HEK293 (cell line): ENCODE results near the gene ARHGEF7.

Experiments
- CTCF ChIA-PET: fragments of 350-600 bp; formaldehyde crosslinking; extraction: SDS; loops from one replicate; lab custom pipeline; 2021; ENCODE audit warnings: antibody characterized with exemption; lab: Yijun Ruan, JAX
- POLR2A ChIA-PET: fragments of 300-600 bp; formaldehyde crosslinking; extraction: SDS; loops from one replicate; lab custom pipeline; 2020; ENCODE audit warnings: antibody characterized with exemption, inconsistent platforms; lab: Yijun Ruan, JAX
- H3K27ac ChIP-seq: fragments of 200-500 bp; sonication (Bioruptor generic); 2 replicates; pipeline ENCODE4 v1.5.1; 2014; ENCODE audit warnings: low read depth, low read length, control low read depth, inconsistent platforms; ENCODE audit errors: extremely low read depth
- H3K36me3 ChIP-seq, 2 experiments: fragments of 200-500 bp in 1 of 2; sonication (Bioruptor generic) in 1 of 2; 1 replicate in 1 of 2; 2 replicates in 1 of 2; pipeline ENCODE4 v1.5.1; 2014 to 2017; ENCODE audit warnings: inconsistent platforms in 2 of 2, low read length in 2 of 2; ENCODE audit not compliant: control insufficient read depth in 2 of 2, insufficient read depth in 1 of 2
- H3K4me1 ChIP-seq: fragments of 200-500 bp; sonication (Bioruptor generic); 2 replicates; pipeline ENCODE4 v1.5.1; 2014; ENCODE audit warnings: mild to moderate bottlenecking, low read length, inconsistent platforms; ENCODE audit not compliant: control insufficient read depth, insufficient read depth
- H3K4me3 ChIP-seq: 2 replicates; pipeline ENCODE4 v1.5.1; 2011; ENCODE audit warnings: low read depth, mild to moderate bottlenecking, control low read depth, low read length, moderate library complexity
- H3K9me3 ChIP-seq: fragments of 200-500 bp; sonication (Bioruptor generic); 2 replicates; pipeline ENCODE4 v1.5.1; 2014; ENCODE audit warnings: low read depth, low read length, inconsistent platforms; ENCODE audit not compliant: control insufficient read depth, insufficient read depth
- KLF16 ChIP-seq: fragments of 450-650 bp; formaldehyde crosslinking; IDR thresholded peaks from 2 replicates; pipeline ENCODE4 v1.5.1; 2017; ENCODE audit warnings: missing biosample characterization, missing genetic modification characterization
- ZNF561 ChIP-seq: fragments of 450-650 bp; IDR thresholded peaks from 2 replicates; pipeline ENCODE4 v1.5.1; 2018; ENCODE audit warnings: missing biosample characterization, missing genetic modification characterization, borderline replicate concordance
- ZNF621 ChIP-seq: fragments of 450-650 bp; formaldehyde crosslinking; IDR thresholded peaks from 2 replicates; pipeline ENCODE4 v1.5.1; 2017; ENCODE audit warnings: missing biosample characterization, missing genetic modification characterization

The ARHGEF7 gene

DNA sequence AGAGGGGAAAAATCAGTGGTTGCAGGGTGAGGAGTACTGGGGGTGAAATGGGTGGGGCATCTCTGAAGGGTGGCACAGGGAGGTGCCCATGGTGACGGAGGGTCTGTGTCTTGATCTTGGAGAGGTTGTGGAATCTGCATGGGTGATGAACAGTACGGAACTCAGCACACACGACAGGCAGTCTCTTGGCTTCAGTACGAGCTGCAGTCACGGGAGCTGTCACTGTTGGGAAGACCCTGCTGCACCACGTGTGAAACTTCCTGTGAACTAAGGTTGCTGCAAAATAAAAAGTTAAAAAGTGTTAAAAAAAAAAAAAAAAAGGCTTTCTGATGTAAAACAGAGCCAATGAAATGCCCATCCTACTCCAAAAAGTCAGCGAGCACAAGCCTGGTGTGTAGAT, 239.7 kb downstream of the ARHGEF7 start:
- Histone ChIP-seq H3K27ac (no peak overlapping the region), H3K4me1 (no peaks in the 10 kb centered on the region), H3K36me3 (no peaks in the 10 kb centered on the region), H3K4me3 (no peak overlapping the region), H3K9me3 (no peaks in the 10 kb centered on the region)
- POLR2A ChIA-PET, result no interaction called here
- CTCF ChIA-PET, result no interaction called here
- no peak for TF ChIP-seq ZNF561
- no peak for TF ChIP-seq ZNF621 (tag by site-specific recombination)
- no peak for TF ChIP-seq KLF16
